T-helper 2 cell treated with Interferon-gamma antibody and Interleukin-4, amounts not matched to agents 5 μg/mL and 100 μg/mL, for 36 hours (primary cell): ENCODE measurements around the gene LRMDA.

Experiments used
- DNase-seq: peaks from one replicate; pipeline ENCODE4 v3.0.0; 2021; ENCODE audit warnings: low spot score
- H3K27ac Mint-ChIP-seq: one replicate; pipeline ENCODE4 v1.8.0; 2021; ENCODE audit warnings: mild to moderate bottlenecking, mixed read lengths
- H3K27me3 Mint-ChIP-seq: one replicate; pipeline ENCODE4 v1.8.0; 2021; ENCODE audit warnings: low read depth, mixed read lengths
- H3K36me3 Mint-ChIP-seq: one replicate; pipeline ENCODE4 v1.8.0; 2021; ENCODE audit warnings: low read depth, mixed read lengths
- H3K4me1 Mint-ChIP-seq: one replicate; pipeline ENCODE4 v1.8.0; 2021; ENCODE audit warnings: low read depth, mixed read lengths
- H3K4me3 Mint-ChIP-seq: one replicate; pipeline ENCODE4 v1.8.0; 2022; ENCODE audit warnings: mild to moderate bottlenecking, moderate library complexity, mixed read lengths
- H3K9me3 Mint-ChIP-seq: one replicate; pipeline ENCODE4 v1.8.0; 2021; ENCODE audit warnings: mixed read lengths

The LRMDA gene

GRCh38 chr10:75876710-75877109 is 445.3 kb downstream of the LRMDA start:
- no peaks in the 10 kb centered on the region for H3K27me3 Mint-ChIP-seq
- no peaks in the 10 kb centered on the region for H3K4me1 Mint-ChIP-seq
- no peak for DNase-seq
- H3K36me3 Mint-ChIP-seq = no peaks in the 10 kb centered on the region
- no peaks in the 10 kb centered on the region for H3K9me3 Mint-ChIP-seq
- H3K27ac Mint-ChIP-seq = no peak overlapping the region
- no peak overlapping the region for H3K4me3 Mint-ChIP-seq

- no peak for DNase-seq
- no peaks in the 10 kb centered on the region for H3K27me3 Mint-ChIP-seq
- no peak overlapping the region for H3K27ac Mint-ChIP-seq
- no peaks in the 10 kb centered on the region for H3K36me3 Mint-ChIP-seq
- no peaks in the 10 kb centered on the region for H3K4me1 Mint-ChIP-seq
- H3K4me3 Mint-ChIP-seq = no peak overlapping the region
- no peaks in the 10 kb centered on the region for H3K9me3 Mint-ChIP-seq
These were observed 446.5 kb downstream of the LRMDA start for GRCh38 chr10:75877877-75878276.

GRCh38 chr10:75878586-75878985 is 447.2 kb downstream of the LRMDA start:
- DNase-seq = no peak
- H3K36me3 Mint-ChIP-seq = no peaks in the 10 kb centered on the region
- no peaks in the 10 kb centered on the region for H3K27me3 Mint-ChIP-seq
- no peak overlapping the region for H3K4me3 Mint-ChIP-seq
- no peaks in the 10 kb centered on the region for H3K4me1 Mint-ChIP-seq
- no peak overlapping the region for H3K27ac Mint-ChIP-seq
- no peaks in the 10 kb centered on the region for H3K9me3 Mint-ChIP-seq

GRCh38 chr10:75880031-75880775 is 448.8 kb downstream of the LRMDA start:
- Mint-ChIP-seq H3K4me1 (no peaks in the 10 kb centered on the region), H3K27ac (no peak overlapping the region), H3K4me3 (no peak overlapping the region), H3K27me3 (no peaks in the 10 kb centered on the region), H3K9me3 (no peaks in the 10 kb centered on the region), H3K36me3 (no peaks in the 10 kb centered on the region)
- DNase-seq = no peak

GRCh38 chr10:75883081-75884072 is 452.0 kb downstream of the LRMDA start:
- DNase-seq = no peak
- Mint-ChIP-seq H3K4me1 (no peaks in the 10 kb centered on the region), H3K9me3 (no peaks in the 10 kb centered on the region), H3K27me3 (no peaks in the 10 kb centered on the region), H3K4me3 (no peak overlapping the region), H3K36me3 (no peaks in the 10 kb centered on the region), H3K27ac (no peak overlapping the region)

GRCh38 chr10:75884808-75885207 is 453.4 kb downstream of the LRMDA start:
- Mint-ChIP-seq H3K9me3 (no peaks in the 10 kb centered on the region), H3K36me3 (no peaks in the 10 kb centered on the region), H3K4me1 (no peaks in the 10 kb centered on the region), H3K27me3 (no peaks in the 10 kb centered on the region), H3K27ac (no peak overlapping the region), H3K4me3 (no peak overlapping the region)
- DNase-seq = no peak

GRCh38 chr10:75887369-75887768 is 455.9 kb downstream of the LRMDA start:
- H3K27ac Mint-ChIP-seq = no peak overlapping the region
- H3K4me3 Mint-ChIP-seq = no peak overlapping the region
- H3K27me3 Mint-ChIP-seq = no peaks in the 10 kb centered on the region
- no peaks in the 10 kb centered on the region for H3K4me1 Mint-ChIP-seq
- H3K9me3 Mint-ChIP-seq = no peaks in the 10 kb centered on the region
- DNase-seq = no peak
- H3K36me3 Mint-ChIP-seq = no peaks in the 10 kb centered on the region

GRCh38 chr10:75887992-75888680 is 456.7 kb downstream of the LRMDA start:
- no peaks in the 10 kb centered on the region for H3K4me1 Mint-ChIP-seq
- no peaks in the 10 kb centered on the region for H3K9me3 Mint-ChIP-seq

GRCh38 chr10:75889051-75889450 is 457.6 kb downstream of the LRMDA start:
- H3K4me1 Mint-ChIP-seq = no peaks in the 10 kb centered on the region
- no peaks in the 10 kb centered on the region for H3K27me3 Mint-ChIP-seq
- no peaks in the 10 kb centered on the region for H3K36me3 Mint-ChIP-seq
- H3K4me3 Mint-ChIP-seq = no peak overlapping the region
- DNase-seq = no peak
- no peak overlapping the region for H3K27ac Mint-ChIP-seq
- H3K9me3 Mint-ChIP-seq = no peaks in the 10 kb centered on the region

More at GRCh38 chr10:75887992-75888680, 456.7 kb downstream of the LRMDA start:
- H3K27me3 Mint-ChIP-seq = no peaks in the 10 kb centered on the region
- no peak overlapping the region for H3K27ac Mint-ChIP-seq
- H3K36me3 Mint-ChIP-seq = no peaks in the 10 kb centered on the region
- H3K4me3 Mint-ChIP-seq = no peak overlapping the region
- DNase-seq = no peak

- Mint-ChIP-seq H3K36me3 (no peaks in the 10 kb centered on the region), H3K27ac (no peak overlapping the region), H3K9me3 (no peaks in the 10 kb centered on the region), H3K4me3 (no peak overlapping the region), H3K4me1 (no peaks in the 10 kb centered on the region), H3K27me3 (no peaks in the 10 kb centered on the region)
- DNase-seq = no peak
These were observed 463.3 kb downstream of the LRMDA start for GRCh38 chr10:75894761-75895160.

GRCh38 chr10:75895259-75895658 is 463.8 kb downstream of the LRMDA start:
- Mint-ChIP-seq H3K4me1 (no peaks in the 10 kb centered on the region), H3K9me3 (no peaks in the 10 kb centered on the region), H3K27me3 (no peaks in the 10 kb centered on the region), H3K27ac (no peak overlapping the region), H3K36me3 (no peaks in the 10 kb centered on the region), H3K4me3 (no peak overlapping the region)
- DNase-seq = no peak

- H3K27me3 Mint-ChIP-seq = peaks cover 9% of the 10 kb centered on the region
- DNase-seq = no peak
- no peak overlapping the region for H3K4me3 Mint-ChIP-seq
- no peaks in the 10 kb centered on the region for H3K9me3 Mint-ChIP-seq
- no peak overlapping the region for H3K27ac Mint-ChIP-seq
- no peaks in the 10 kb centered on the region for H3K4me1 Mint-ChIP-seq
- H3K36me3 Mint-ChIP-seq = no peaks in the 10 kb centered on the region
These were observed 468.5 kb downstream of the LRMDA start for GRCh38 chr10:75899816-75900390.

- H3K9me3 Mint-ChIP-seq = no peaks in the 10 kb centered on the region
- H3K27me3 Mint-ChIP-seq = peaks cover 14% of the 10 kb centered on the region
- H3K4me1 Mint-ChIP-seq = no peaks in the 10 kb centered on the region
- H3K36me3 Mint-ChIP-seq = no peaks in the 10 kb centered on the region
- H3K4me3 Mint-ChIP-seq = no peak overlapping the region
- DNase-seq = no peak
- no peak overlapping the region for H3K27ac Mint-ChIP-seq
These were observed 471.4 kb downstream of the LRMDA start for GRCh38 chr10:75902816-75903215.
